ENCODE data around the gene PCYT2. TPM values are rescaled to one million over a fixed set of nuclear protein-coding genes. Genes with fewer than 3 reads are reported as not detected.

The PCYT2 gene
- total RNA-seq, 1 experiment from 2014 or later, result 51.5 TPM

GRCh38 chr17:81854974-81855774 is 56.0 kb downstream of the PCYT2 start:
- ChIA-PET RAD21 (ENCODE audit: low non-redundant PET in 1 of 2, low total read pairs in 2 of 2, uncharacterized antibody in 2 of 2, unreplicated experiment in 2 of 2) (interaction anchor here in 1 of 2 experiments (0.6 to 0.8 kb wide), 3 partner anchors 13 to 132 kb away, joined by 3 read pairs; no protein-coding TSS in a partner anchor), CTCF (interaction anchor here (1.2 to 1.5 kb wide), 3 partner anchors 33 to 180 kb away, joined by 3 to 5 read pairs (median 3); no protein-coding TSS in a partner anchor), POLR2A (interaction anchor here (0.6 to 1.3 kb wide), 4 partner anchors 8 to 123 kb away, joined by 3 to 5 read pairs (median 3); partner anchors contain the start of gene MCRIP1)
- H3K9ac ChIP-seq (ENCODE audit: low read length), result no peak overlapping the region
- TF ChIP-seq SRF (IDR thresholded peaks at IDR 0.05; ENCODE audit: low read depth) (no peak), RAD21 (IDR thresholded peaks at IDR 0.05; ENCODE audit: low read depth) (no peak), JUND (IDR thresholded peaks at IDR 0.05) (no peak), CTCF (IDR thresholded peaks at IDR 0.05 in 2 of 3, conservative IDR thresholded peaks at IDR 0.05 in 1 of 3; ENCODE audit: borderline replicate concordance in 1 of 3, insufficient read depth in 1 of 3, low read depth in 2 of 3, low read length in 2 of 3) (peak in 2 of 3 experiments; percentile 31 to 44; a peak in 4 of 6 replicates), ELF1 (IDR thresholded peaks at IDR 0.05; ENCODE audit: borderline replicate concordance, low read depth) (no peak), CBX3 (IDR thresholded peaks at IDR 0.05; ENCODE audit: low read depth) (no peak), POLR2AphosphoS5 (IDR thresholded peaks at IDR 0.05; ENCODE audit: low read depth, low read length) (peak; percentile 43; the same call in 1 of the 2 replicates), POLR2A (IDR thresholded peaks at IDR 0.05; ENCODE audit: borderline replicate concordance, extremely low read depth, insufficient read depth, insufficient read length) (no peak), ZBTB33 (IDR thresholded peaks at IDR 0.05; ENCODE audit: extremely low read depth, insufficient replicate concordance, low read length) (no peak)
- ATAC-seq, result peak; percentile 61
- peaks cover 6% of the 10 kb centered on the region; the same call in 1 of the 2 replicates for H4K20me1 ChIP-seq (ENCODE audit: insufficient read depth)
- no peak overlapping the region; the same call in 1 of the 2 replicates for H3K27ac ChIP-seq (ENCODE audit: low read depth, low read length)
- H3K27me3 ChIP-seq (ENCODE audit: insufficient read depth, low read length), result no peaks in the 10 kb centered on the region
- H3K79me2 ChIP-seq (ENCODE audit: insufficient read depth, low read length), result peaks cover 99% of the 10 kb centered on the region
- H3K9me2 ChIP-seq (ENCODE audit: insufficient read depth), result no peaks in the 10 kb centered on the region
- no peak overlapping the region for H3K4me2 ChIP-seq (ENCODE audit: low read length)
- intact Hi-C loops (cut with micrococcal nuclease), result no loop called here
- no peaks in the 10 kb centered on the region for H3K9me3 ChIP-seq (ENCODE audit: control insufficient read depth in 1 of 2, insufficient read depth in 1 of 2, low read depth in 1 of 2, low read length in 2 of 2)
- no TSS peak for BruUV-seq (replicated peaks)
- no peak for DNase-seq (ENCODE audit: low read depth, low spot score)
- no peak overlapping the region for H2AFZ ChIP-seq (ENCODE audit: low read depth, low read length, poor library complexity, severe bottlenecking)
- H3K36me3 ChIP-seq (ENCODE audit: control insufficient read depth in 1 of 2, insufficient read depth in 2 of 2, low read length in 2 of 2), result peaks cover 70 to 76% of the 10 kb centered on the region in 2 experiments
- peaks cover 8 to 21% of the 10 kb centered on the region in 2 experiments for H3K4me1 ChIP-seq (ENCODE audit: control insufficient read depth in 1 of 2, insufficient read depth in 2 of 2, low read length in 2 of 2)
- no peak overlapping the region for H3K4me3 ChIP-seq (replicated peaks in 1 of 2; ENCODE audit: low read depth in 1 of 2, low read length in 2 of 2)
